Jurkat, Clone E6-1 (cell line): ENCODE data around the gene SCARB1.

Experiments used
- DNase-seq: peaks from one replicate; pipeline ENCODE4 v3.0.0-alpha.2; 2011; ENCODE audit warnings: low read depth, low spot score
- H3K4me3 ChIP-seq: 2 replicates; pipeline ENCODE4 v1.5.1; 2011; ENCODE audit warnings: mild to moderate bottlenecking, low read length, control low read depth, moderate library complexity

Gene SCARB1

DNA sequence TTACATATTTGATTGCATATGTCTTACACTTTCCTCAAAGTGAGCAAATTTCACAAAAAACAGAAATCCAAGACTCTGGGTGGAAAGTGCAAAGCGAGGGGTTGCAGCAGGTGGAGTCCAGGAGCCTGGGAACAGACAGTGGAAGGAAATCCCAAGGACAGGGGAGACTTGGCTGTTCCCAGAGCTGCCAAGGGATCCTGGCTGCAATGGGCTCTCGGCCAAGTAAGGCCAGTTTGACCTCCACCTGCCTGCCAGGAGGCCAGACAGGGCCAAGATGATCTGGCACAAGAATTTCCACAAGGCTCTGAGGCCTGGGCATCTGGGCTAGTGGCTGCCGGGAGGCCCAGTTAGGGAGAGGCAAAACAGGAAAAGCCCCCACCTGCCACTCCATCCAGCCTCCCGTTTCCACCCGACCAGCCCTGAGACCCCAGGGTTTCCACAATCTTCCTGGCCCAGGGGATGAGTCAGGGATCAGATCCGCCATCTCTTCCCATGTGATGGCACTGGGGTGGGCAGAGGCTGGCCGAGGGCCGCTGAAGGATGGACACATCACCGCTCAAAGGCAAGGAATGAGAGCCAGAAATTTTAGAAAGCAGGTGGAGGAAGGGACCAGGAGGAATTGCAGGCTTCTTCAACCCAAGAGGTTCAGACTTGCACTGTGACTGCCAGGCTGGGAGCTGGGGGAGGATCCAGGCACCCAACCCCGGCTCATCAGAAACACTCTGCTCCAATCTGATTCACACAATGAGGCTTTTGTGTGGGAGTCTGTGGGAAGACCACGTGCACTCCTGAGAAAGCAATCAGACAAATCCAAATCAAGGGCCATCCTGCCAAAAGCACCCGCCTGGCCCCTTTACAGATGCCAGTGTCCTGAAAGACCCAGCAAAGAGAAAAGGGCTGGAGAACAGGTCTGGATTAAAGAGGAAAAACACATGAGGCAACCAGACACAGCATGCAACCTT lies 16.3 kb downstream of the SCARB1 start:
- DNase-seq, result no peak
- no peak overlapping the region for H3K4me3 ChIP-seq

DNA sequence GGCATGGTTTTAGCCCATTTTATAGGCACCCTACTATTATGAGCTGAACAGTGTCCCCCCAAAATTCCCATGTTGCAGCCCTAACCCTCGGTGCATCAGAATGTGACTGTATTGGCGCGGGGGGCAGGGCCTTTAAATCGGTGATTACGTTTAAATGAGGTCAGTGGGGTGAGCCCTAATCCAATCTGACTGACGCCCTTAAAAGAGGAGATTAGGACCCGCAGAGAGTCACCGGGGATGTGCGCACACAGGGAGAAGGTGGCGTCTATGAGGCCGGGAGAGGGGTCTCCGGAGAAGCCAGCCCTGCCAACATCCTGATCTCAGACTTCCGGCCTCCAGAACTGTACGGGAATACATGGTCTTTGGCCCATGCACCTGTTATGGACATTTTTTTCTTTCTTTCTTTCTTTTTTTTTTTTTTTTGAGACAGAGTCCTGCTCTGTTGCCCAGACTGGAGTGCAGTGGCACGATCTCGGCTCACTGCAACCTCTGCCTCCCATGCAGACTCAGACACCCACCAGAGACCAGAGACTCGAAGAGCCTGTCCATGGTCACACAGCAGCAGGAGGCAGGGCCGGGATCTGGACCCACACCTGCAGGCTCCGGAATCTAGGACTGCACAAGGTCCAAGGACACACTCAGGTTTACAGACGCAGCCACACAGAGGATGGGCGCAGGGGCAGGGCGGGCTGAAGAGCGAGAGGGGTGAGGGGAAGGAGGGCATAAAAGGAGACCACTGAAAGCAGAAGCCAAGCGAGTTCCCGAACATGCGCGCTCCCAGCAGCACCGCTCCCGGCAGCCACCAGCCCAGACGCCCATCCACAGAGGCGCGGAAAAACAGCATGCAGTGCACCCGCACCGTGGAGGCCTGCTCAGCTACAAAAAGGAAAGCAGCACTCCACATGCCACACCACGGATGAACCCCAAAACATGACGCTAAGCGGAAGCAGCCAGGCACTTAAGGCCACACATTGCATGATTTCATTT lies 19.0 kb downstream of the SCARB1 start:
- no peak for DNase-seq
- no peak overlapping the region for H3K4me3 ChIP-seq

DNA sequence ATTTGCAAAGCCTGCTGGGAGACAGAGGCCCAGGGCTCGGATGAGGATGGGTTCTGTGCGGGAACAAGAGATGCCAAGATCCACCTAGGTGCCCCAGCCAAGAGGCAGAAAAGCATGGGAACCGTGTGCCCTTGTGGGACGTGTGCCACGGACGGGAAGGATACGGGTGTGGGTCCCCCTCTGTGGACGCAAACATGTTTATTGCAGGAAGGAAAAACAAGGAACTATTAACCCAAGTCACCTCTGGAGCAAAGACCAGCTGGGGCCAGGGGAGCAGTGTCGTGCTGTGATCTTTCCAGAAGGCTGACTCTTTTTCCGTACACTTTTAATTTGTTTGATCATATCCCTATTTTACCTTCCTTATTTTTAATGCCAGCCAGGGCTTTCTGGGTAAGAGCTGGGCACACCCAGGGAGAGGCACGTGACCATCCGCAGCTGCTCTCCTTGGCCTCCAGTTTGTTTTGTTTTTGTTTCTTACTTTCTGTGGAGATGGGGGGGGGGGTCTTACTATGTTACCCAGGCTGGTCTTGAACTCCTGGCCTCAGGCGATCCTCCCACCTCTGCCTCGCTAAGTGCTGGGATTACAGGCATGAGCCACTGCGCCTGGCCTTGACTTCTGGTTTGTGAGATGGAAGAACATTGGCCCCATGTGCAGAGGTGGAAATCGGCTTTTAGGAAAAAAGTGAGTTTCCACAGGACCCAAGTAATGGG lies 20.7 kb downstream of the SCARB1 start:
- no peak for DNase-seq
- no peak overlapping the region for H3K4me3 ChIP-seq

DNA sequence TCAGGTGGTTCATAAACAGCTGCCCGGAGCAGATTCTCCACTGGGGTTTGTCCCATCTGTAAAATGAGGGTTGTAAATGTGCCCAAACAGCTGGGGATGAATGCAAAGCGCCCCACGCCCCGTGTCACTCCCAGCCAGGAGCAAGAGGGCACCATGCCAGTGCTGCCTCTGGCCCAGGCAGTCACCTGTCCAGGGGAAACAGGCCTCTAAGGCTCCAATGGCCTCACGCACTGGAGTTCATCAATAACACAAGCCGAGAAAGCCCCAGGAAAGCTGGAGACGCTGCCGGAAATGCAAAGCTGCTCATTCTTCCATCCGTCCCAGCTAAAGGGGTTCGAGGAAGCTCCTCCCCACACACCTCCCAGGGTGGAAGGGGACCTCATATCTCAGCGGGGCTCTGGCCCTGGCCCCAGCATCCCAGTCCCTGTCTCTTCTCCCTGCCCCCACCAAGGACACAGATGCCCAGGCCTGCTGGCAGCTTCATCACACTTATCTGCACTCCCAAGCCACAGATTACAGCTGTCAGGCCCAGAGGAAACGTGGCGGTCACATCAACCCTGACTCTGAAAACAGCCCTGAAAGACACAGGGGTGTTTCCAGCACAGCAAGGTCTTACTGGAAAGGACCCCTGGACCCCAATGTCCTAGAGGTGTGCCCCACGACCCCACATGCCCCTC lies 21.5 kb downstream of the SCARB1 start:
- DNase-seq, result no peak
- no peak overlapping the region for H3K4me3 ChIP-seq

DNA sequence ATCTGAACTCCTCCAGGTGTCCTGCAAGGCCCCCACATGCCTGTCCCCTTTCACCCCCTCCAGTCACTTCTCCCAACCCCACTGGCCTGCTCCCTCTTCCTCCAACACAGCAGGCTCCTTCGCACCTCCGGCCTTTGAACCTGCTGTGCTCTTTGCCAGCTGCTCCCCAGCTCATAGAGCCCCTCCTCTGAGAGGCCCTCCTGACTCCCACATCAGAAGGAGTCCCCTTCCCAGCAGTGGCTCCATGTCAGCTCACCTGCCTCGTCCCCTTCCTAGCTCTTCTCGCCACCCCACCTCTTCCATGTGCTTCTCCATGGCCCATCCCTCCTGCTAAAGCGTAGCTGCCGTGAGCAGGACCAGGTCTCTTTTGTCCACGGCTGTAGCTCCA lies 22.1 kb downstream of the SCARB1 start:
- H3K4me3 ChIP-seq, result no peak overlapping the region
- DNase-seq, result no peak

DNA sequence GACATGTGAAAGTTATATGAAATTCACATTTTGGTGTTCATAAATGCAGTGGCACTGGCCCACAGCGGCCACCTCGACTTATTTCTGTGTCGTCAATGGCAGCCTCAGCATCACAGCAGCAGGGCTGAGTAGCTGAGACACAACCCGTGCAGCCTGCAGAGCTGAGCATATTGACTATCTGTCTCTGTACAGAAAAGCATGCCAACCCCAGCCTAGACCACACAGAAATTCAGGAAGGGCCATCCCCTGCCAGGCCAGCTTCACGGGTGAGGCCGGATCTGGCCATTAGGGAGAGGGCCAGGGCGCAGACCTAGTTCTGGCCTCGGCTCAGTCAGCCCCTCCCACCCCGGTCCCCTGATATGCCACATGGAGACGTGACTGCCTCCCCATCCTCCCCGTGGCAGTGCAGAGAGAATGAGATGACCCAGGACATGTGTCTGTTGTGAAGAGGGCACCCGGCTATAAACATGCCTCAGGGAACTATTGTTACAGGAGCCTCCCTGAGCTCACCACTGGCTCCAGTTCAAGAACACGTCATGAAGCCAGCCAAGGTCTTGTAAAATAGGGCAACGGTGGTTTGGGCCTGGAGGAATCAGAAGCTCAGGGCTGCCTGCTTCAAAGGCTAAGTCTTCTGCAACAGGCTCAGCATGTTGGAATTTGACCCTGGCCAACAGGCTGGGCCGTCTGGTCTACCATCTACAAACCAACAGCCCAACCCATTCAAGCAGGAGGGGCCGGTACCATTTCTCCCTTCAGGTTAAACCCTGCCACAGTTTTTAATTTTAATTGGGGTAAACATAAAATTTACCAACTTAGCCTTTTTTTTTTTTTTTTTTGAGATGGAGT lies 25.5 kb downstream of the SCARB1 start:
- H3K4me3 ChIP-seq, result no peak overlapping the region
- no peak for DNase-seq

DNA sequence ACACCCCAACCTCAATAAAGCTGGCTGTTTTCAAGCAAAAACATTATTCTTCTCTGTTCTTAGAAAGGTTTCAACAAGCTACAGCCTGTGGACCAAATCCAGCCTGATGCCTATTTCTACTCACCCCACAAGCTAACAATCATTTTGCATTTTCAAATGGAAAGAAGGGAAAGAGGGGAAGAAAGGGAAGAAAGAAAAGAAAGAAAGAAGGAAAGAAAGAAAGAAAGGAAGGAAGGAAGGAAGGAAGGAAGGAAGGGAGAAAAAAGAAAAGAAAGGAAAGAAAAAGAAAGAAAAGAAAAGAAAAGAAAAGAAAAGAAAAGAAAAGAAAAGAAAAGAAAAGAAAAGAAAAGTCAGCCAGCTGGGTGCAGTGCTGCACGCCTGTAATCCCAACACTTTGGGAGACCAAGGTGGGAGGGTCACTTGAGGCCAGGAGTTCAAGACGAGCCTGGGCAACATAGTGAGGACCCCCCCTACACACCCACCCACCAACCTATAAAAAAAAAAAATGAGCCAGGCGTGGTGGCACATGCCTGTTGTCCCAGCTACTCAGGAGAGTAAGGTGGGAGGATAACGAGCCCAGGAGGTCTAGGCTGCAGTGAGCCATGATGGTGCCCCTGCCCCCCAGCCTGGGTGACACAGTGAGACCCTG lies 26.3 kb downstream of the SCARB1 start:
- DNase-seq, result no peak
- no peak overlapping the region for H3K4me3 ChIP-seq

DNA sequence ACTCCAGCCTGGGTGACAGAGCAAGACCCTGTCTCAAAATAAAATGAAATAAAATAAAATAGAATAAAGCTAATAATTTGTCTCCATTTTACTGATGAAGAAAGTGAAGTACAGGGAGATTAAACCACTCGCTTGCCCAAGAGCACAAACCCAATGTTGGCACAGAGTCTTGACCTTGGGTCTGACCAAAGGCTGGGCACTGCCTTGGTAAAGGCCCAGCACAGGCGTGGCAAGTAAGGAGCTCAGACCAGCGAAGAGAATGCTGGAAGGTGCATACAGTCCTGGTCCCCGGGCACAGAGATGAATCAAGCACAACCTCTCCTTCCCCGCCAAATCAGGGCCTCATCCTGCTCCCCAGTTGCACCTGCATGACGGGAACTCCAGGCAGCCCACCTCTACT lies 26.9 kb downstream of the SCARB1 start:
- no peak overlapping the region for H3K4me3 ChIP-seq
- no peak for DNase-seq

DNA sequence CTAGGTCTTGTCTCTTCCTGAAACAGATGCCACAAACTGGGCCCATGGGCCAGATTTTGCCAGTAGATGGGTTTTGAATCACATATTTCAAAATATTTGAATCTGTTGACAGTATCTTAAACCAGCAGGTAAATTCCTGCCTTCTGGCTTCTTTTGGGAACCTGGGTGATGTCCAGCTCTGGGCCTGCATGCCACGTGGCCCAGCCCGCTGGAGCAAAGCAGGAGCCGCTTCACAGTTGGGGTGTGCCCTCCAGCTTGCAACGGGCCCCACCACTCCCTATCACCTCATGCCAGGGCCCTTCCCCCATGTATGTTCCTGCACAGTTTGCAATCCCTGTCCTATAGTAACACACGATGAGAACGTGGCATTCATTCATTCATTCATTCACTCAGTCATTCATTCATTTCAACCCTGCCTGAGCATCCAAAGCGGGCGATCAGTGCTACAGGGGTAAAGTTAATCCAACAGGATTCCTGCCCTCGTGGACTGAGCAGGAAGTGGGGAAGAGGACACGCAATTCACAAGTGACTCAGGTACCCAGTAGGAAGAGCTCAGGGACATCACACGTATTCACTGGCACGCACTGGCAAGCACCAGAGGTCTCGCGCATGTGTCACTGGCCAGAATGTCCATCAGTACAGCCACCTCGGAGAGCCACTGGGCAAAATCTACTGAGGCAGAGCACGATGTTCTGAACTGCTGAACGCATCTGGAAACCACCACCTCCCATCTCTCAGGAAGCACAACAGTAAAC lies 27.8 kb downstream of the SCARB1 start:
- no peak for DNase-seq
- H3K4me3 ChIP-seq, result no peak overlapping the region

DNA sequence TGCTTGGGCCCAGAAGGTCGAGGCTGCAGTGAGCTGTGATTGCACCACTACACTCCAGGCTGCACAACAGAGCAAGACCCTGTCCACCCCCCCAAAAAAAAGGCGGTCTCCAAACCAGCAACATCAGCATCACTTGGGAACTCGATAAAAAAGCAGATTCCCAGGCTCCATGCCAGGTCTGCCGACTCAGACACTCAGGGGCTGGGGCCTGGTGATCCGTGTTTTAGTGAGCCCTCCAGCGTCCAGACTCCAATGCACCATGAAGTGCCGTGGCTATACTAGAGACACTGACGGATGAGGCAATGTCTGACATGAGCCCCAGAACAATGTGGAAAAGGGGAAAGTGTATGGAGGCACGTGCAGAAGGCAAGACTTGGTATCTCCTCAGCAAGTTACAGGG lies 28.8 kb downstream of the SCARB1 start:
- H3K4me3 ChIP-seq, result no peak overlapping the region
- DNase-seq, result no peak

DNA sequence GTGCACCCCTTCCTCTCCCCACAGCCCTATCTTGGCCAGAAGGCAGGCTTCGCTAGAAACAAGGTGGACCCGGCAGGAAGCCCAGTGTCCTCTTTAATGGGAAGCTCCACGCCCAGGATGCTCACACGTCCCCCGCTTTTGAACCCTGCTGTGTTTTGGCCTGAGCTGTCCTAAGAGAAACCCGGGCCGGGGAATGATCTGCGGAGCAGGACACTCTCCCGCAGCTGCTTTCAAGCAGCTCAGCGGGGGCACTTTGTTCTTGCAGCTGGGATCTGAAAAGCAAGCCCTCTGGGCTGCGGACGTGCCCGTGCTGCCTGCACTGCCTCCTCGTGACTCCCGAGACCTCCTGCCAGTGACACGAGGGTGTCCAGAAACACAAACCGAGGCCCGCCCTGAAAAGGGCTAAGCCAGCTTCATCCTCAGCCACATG lies 30.0 kb downstream of the SCARB1 start:
- no peak for DNase-seq

DNA sequence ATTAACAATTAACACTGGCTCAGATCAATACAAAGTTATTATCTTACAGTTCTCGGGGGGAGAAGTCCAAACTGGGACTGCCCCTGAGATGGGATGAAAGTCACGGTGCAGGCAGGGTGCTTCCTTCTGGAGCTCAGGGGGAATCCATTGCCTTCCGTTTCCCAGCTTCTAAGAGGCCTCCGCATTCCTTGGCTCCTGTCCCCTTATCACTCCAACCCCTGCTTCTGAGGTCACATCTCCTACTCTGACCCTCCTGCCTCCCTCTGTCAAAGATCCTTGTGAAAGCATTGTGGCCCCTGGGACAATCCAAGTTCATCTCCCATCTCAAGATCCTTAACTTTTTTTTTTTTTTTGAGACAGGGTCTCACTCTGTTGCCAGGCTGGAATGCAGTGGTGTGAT lies 30.8 kb downstream of the SCARB1 start:
- no peak overlapping the region for H3K4me3 ChIP-seq
- DNase-seq, result no peak

More for the DNA sequence above, 30.0 kb downstream of the SCARB1 start:
- no peak overlapping the region for H3K4me3 ChIP-seq

DNA sequence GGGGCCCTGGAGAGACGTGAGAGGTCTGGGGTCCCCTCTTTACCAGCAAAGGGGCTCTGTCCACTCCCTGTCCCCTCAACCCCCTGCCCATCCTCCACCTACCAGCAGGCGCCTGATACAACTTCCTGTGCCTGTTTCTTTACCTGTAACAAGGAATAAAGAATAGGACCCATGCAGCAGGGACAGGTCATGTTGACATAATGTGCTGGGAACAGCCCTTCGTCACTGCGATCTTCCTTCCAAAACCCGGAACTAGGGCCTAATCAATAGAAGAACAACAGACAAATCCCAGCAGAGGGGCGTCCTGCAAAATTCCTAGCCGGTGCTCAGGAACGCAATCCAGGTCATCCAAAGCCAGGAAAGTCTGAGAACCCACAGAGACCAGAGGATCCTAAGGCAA lies 32.1 kb downstream of the SCARB1 start:
- no peak for DNase-seq
- H3K4me3 ChIP-seq, result no peak overlapping the region

DNA sequence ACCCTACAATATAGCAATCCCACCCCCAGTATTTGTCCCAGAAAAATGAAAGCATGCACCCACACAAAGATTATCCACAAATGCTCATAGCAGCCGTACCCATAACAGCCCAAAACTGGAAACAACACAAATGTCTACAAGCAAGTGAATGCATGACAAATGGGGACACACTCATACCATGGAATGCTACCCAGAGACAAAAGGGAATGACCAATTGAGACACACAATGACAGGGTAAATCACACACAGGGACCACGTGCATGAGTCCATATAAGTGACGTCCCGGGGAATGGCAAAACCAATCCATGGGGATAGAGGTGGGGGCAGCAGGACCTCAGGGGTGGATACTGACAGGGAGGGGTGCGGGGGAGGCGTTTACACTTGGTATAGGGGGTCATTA lies 33.4 kb downstream of the SCARB1 start:
- no peak overlapping the region for H3K4me3 ChIP-seq
- DNase-seq, result no peak

DNA sequence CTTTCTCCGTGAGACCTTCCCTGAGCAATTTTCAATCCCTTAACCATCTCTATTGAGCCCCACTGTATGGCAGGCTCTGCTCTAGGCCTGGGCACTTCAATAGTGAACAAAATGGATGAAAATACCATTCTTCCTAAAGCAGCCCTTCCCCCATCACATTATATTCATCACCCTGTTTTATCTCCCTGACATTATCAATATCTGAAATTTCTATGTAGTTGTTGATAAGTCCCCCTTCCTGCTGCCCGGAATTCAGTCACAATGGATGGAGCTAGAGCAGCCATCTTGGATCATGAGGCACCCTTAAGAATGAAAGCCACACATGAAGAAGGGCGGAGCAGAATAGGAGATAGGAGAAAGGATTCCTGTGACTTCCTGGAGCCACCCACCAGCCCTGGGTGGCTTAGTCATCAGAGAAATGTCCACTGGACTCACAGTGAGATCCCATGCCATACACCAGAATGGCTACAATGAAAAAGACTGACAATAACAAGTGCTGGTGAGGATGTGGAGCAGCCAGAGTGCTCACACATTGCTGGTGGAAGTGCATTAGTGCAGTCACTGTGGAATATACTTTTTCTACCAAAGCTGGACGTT lies 33.9 kb downstream of the SCARB1 start:
- DNase-seq, result no peak
- no peak overlapping the region for H3K4me3 ChIP-seq

DNA sequence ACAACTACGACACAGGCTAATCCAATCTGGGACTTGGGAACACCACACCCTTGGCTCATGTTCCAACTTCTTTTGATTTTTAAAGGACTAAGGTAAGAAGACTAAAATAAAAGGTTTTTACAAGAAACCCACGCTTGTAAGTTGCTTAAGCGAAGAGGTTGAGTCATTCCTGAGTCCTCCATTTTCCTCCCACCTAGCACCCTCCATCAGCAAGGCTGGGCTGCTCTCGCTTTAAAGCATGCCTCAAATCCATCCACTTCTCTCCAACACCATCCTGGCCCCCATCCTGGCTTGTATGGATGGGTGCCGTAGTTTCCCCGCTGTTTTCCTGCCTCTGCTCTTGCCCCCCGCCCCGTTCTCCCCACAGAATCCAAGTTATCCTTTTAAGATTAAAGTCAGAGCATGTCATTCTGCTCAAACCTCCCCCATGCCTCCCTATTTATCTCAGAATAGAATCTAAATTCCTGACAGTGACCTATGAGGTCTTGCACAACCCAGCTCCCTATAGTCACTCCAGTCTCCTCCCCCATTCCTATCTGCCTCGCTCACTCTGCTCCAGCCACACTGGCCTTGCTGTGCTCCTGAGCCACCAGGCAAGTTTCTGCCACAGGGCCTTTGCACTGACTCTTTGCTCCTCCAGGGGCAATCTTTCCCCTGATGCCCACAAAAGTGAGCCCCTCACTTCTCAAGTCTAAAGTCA lies 34.5 kb downstream of the SCARB1 start:
- DNase-seq, result no peak
- H3K4me3 ChIP-seq, result no peak overlapping the region
